Hepatocyte (in vitro differentiated cells): Measurements from ENCODE around the gene STX7. TPM values are rescaled to one million over a fixed set of nuclear protein-coding genes. Genes with fewer than 3 reads are reported as not detected.

Experiments
- DNase-seq: peaks from one replicate; pipeline ENCODE4 v3.0.0-alpha.2; 2016; ENCODE audit warnings: low spot score
- H2AFZ ChIP-seq: fragments of 200-600 bp; sonication (generic); 2 replicates; pipeline ENCODE4 v1.6.0; 2016; ENCODE audit warnings: antibody characterized with exemption, mild to moderate bottlenecking
- H3K27ac ChIP-seq: fragments of 200-600 bp; sonication (generic); 2 replicates; pipeline ENCODE4 v1.5.1; 2016; ENCODE audit warnings: mild to moderate bottlenecking
- H3K27me3 ChIP-seq: fragments of 200-600 bp; sonication (generic); 2 replicates; pipeline ENCODE4 v1.6.1; 2016
- H3K36me3 ChIP-seq: fragments of 200-600 bp; sonication (generic); replicated peaks from 2 replicates; pipeline ENCODE4 v1.5.1; 2016; ENCODE audit warnings: low read depth; ENCODE audit not compliant: insufficient read depth
- H3K4me1 ChIP-seq: fragments of 200-600 bp; sonication (generic); 2 replicates; pipeline ENCODE4 v1.5.1; 2016; ENCODE audit warnings: mild to moderate bottlenecking, moderate library complexity; ENCODE audit not compliant: insufficient read depth
- H3K4me2 ChIP-seq: fragments of 200-600 bp; sonication (generic); 2 replicates; pipeline ENCODE4 v1.6.0; 2016
- H3K4me3 ChIP-seq: fragments of 200-600 bp; sonication (generic); 2 replicates; pipeline ENCODE4 v1.5.1; 2016; ENCODE audit warnings: mild to moderate bottlenecking
- H3K79me2 ChIP-seq: fragments of 200-600 bp; sonication (generic); 2 replicates; pipeline ENCODE4 v1.6.0; 2017; ENCODE audit warnings: mild to moderate bottlenecking
- H3K9me2 ChIP-seq: fragments of 200-600 bp; sonication (generic); replicated peaks from 2 replicates; pipeline ENCODE4 v1.6.0; 2017; ENCODE audit warnings: mild to moderate bottlenecking; ENCODE audit not compliant: insufficient read depth
- H3K9me3 ChIP-seq: fragments of 200-600 bp; sonication (generic); 2 replicates; pipeline ENCODE4 v1.5.1; 2016; ENCODE audit warnings: low read depth, mild to moderate bottlenecking
- H4K20me1 ChIP-seq: fragments of 200-600 bp; sonication (generic); 2 replicates; pipeline ENCODE4 v1.6.0; 2016; ENCODE audit warnings: mild to moderate bottlenecking; ENCODE audit not compliant: insufficient read depth, poor library complexity, severe bottlenecking
- CTCF ChIP-seq: fragments of 200-600 bp; sonication (generic); IDR thresholded peaks from 2 replicates; pipeline ENCODE4 v1.5.1; 2016; ENCODE audit warnings: antibody characterized with exemption, mild to moderate bottlenecking; ENCODE audit not compliant: poor library complexity
- EZH2 ChIP-seq: fragments of 200-600 bp; sonication (generic); IDR thresholded peaks from 2 replicates; pipeline ENCODE4 v1.6.1; 2016; ENCODE audit warnings: antibody characterized with exemption, mild to moderate bottlenecking, borderline replicate concordance
- EZH2phosphoT487 ChIP-seq: fragments of 200-600 bp; sonication (generic); IDR thresholded peaks from one replicate; pipeline ENCODE4 v1.6.1; 2018; ENCODE audit warnings: antibody characterized with exemption, mild to moderate bottlenecking, low read depth, moderate library complexity; ENCODE audit not compliant: unreplicated experiment, severe bottlenecking
- WGBS: methylation state at CpG from one replicate; pipeline ENCODE4 v1.1.6; 2016; ENCODE audit warnings: low lambda C conversion rate; ENCODE audit errors: missing lambda C conversion rate; 5-methylcytosine and 5-hydroxymethylcytosine counted together
- polyA plus RNA-seq: library from polyadenylated mRNA; unstranded; fragments of >200 nt; fragmentation: Nextera tagmentation; extraction: Ambion mirVana; gene quantifications from 2 replicates; pipeline ENCODE4 v1.2.1, GENCODE V29; 2016
- total RNA-seq: library from RNA; depleted of rRNA; stranded (reverse); fragments of >200 nt; gene quantifications from 2 replicates; pipeline ENCODE4 v1.2.3, GENCODE V29; 2014

Gene STX7
- total and polyA plus RNA-seq, 2 experiments from 2014 or later = 38.4 to 39.3 TPM

GRCh38 chr6:132498638-132499037 lies 14.3 kb downstream of the STX7 start:
- Histone ChIP-seq H3K9me3 (no peaks in the 10 kb centered on the region), H4K20me1 (peaks cover 58% of the 10 kb centered on the region), H3K4me2 (no peak overlapping the region), H3K27me3 (no peaks in the 10 kb centered on the region), H3K27ac (no peak overlapping the region), H3K4me1 (no peaks in the 10 kb centered on the region), H3K79me2 (peaks cover 95% of the 10 kb centered on the region), H3K4me3 (no peak overlapping the region), H3K9me2 (no peaks in the 10 kb centered on the region), H3K36me3 (peaks cover 4% of the 10 kb centered on the region), H2AFZ (no peak overlapping the region)
- TF ChIP-seq EZH2phosphoT487 = no peak
- no peak for TF ChIP-seq EZH2
- TF ChIP-seq CTCF = no peak
- 89% methylated on average over 3 of the region's 3 CpGs for WGBS
- no peak for DNase-seq

- DNase-seq = no peak
- Histone ChIP-seq H3K27ac (no peak overlapping the region), H3K4me1 (no peaks in the 10 kb centered on the region), H3K79me2 (peaks cover 97% of the 10 kb centered on the region), H3K4me3 (no peak overlapping the region), H3K36me3 (no peaks in the 10 kb centered on the region), H4K20me1 (peaks cover 64% of the 10 kb centered on the region), H3K4me2 (no peak overlapping the region), H3K27me3 (no peaks in the 10 kb centered on the region), H3K9me3 (no peaks in the 10 kb centered on the region), H3K9me2 (no peaks in the 10 kb centered on the region), H2AFZ (no peak overlapping the region)
- TF ChIP-seq EZH2 (no peak), CTCF (no peak), EZH2phosphoT487 (no peak)
- 35% methylated on average over 4 of the region's 4 CpGs for WGBS
These were observed 16.3 kb downstream of the STX7 start for GRCh38 chr6:132496519-132497180.

GRCh38 chr6:132495604-132496079 lies 17.3 kb downstream of the STX7 start:
- H3K9me3 ChIP-seq = no peaks in the 10 kb centered on the region
- TF ChIP-seq EZH2 (no peak), CTCF (no peak)
- H2AFZ ChIP-seq = no peak overlapping the region
- DNase-seq = no peak
- H3K27me3 ChIP-seq = no peaks in the 10 kb centered on the region
- H3K4me3 ChIP-seq = no peak overlapping the region
- H3K9me2 ChIP-seq = no peaks in the 10 kb centered on the region
- peaks cover 73% of the 10 kb centered on the region for H4K20me1 ChIP-seq
- H3K79me2 ChIP-seq = peaks cover 95% of the 10 kb centered on the region
- H3K4me2 ChIP-seq = no peak overlapping the region
- H3K27ac ChIP-seq = no peak overlapping the region
- H3K36me3 ChIP-seq = no peaks in the 10 kb centered on the region
- WGBS = 84% methylated on average over 2 of the region's 2 CpGs
- H3K4me1 ChIP-seq = no peaks in the 10 kb centered on the region
